Measurements from ENCODE around the gene HPS5. TPM values are rescaled to one million over a fixed set of nuclear protein-coding genes. Genes with fewer than 3 reads are reported as not detected.

HPS5 gene
- total and polyA plus RNA-seq, 2 donors (not counting 3 experiments of a cell fraction or from before 2014, with no cell fraction given) = 4.7 to 14.1 TPM

GRCh38 chr11:18358646-18359045 is 36.7 kb upstream of the HPS5 start:
- Histone ChIP-seq H3K27me3 (ENCODE audit: control insufficient read depth in 2 of 2, insufficient read depth in 2 of 2, low read length in 2 of 2) (no peaks in the 10 kb centered on the region), H3K79me2 (ENCODE audit: control insufficient read depth, insufficient read depth, low read length) (no peaks in the 10 kb centered on the region), H3K9me3 (replicated peaks; ENCODE audit: control insufficient read depth, insufficient read depth, low read length) (no peaks in the 10 kb centered on the region), H2AFZ (ENCODE audit: low read depth, low read length) (no peak overlapping the region), H4K20me1 (replicated peaks; ENCODE audit: control insufficient read depth, extremely low read depth, insufficient read depth, low read length) (no peaks in the 10 kb centered on the region), H3K4me1 (ENCODE audit: control insufficient read depth, extremely low read depth, insufficient read depth, low read length) (no peaks in the 10 kb centered on the region), H3K4me2 (ENCODE audit: insufficient read depth, low read length) (no peak overlapping the region), H3K27ac (ENCODE audit: insufficient read depth, low read depth, low read length) (no peak overlapping the region), H3K4me3 (replicated peaks in 1 of 3; ENCODE audit: insufficient read depth in 1 of 3, low read depth in 1 of 3, low read length in 3 of 3) (no peak overlapping the region), H3K36me3 (ENCODE audit: control insufficient read depth in 2 of 2, extremely low read depth in 1 of 2, insufficient read depth in 2 of 2, low read length in 2 of 2) (peaks cover 7 to 8% of the 10 kb centered on the region in 2 experiments), H3K9me1 (replicated peaks; ENCODE audit: control insufficient read depth, extremely low read depth, insufficient read depth, low read length) (no peaks in the 10 kb centered on the region), H3K9ac (replicated peaks; ENCODE audit: extremely low read depth, insufficient read depth, low read length) (no peak overlapping the region)
- BruUV-seq (replicated peaks) = no TSS peak
- intact Hi-C loops (cut with micrococcal nuclease) (no loop called here), dilution Hi-C loops (cut with MboI; ENCODE audit: extremely low pct_ligation_motif_present, low sequenced_read_pairs) (no loop called here)
- no peak for DNase-seq (ENCODE audit: low read depth, low spot score)
- no peak for FAIRE-seq
- POLR2A ChIA-PET = no interaction called here
- TF ChIP-seq MAX (IDR thresholded peaks at IDR 0.05; ENCODE audit: insufficient read depth, insufficient read length) (no peak), POLR2A (IDR thresholded peaks at IDR 0.05; ENCODE audit: low read depth, low read length) (no peak), JUN (IDR thresholded peaks at IDR 0.05; ENCODE audit: borderline replicate concordance, insufficient read depth, insufficient read length, low read depth) (no peak), FOS (IDR thresholded peaks at IDR 0.05; ENCODE audit: borderline replicate concordance, insufficient read depth, low read length) (no peak), EZH2 (IDR thresholded peaks at IDR 0.05; ENCODE audit: borderline replicate concordance, low read depth, low read length, severe bottlenecking) (no peak), CTCF (IDR thresholded peaks at IDR 0.05; ENCODE audit: extremely low read depth in 1 of 2, insufficient read depth in 1 of 2, low read depth in 1 of 2, low read length in 2 of 2) (no peak), POLR2AphosphoS5 (IDR thresholded peaks at IDR 0.05; ENCODE audit: insufficient read depth, low read depth, low read length) (no peak), GATA2 (IDR thresholded peaks at IDR 0.05; ENCODE audit: insufficient read depth, insufficient read length, low read depth, low read length) (no peak), MYC (IDR thresholded peaks at IDR 0.05; ENCODE audit: low read depth, low read length) (no peak)
- CTCF ChIA-PET = no interaction called here

Data from endothelial cell of umbilical vein (primary cell).